SK-N-SH (cell line): ENCODE measurements around the gene SMYD3. TPM values are rescaled to one million over a fixed set of nuclear protein-coding genes. Genes with fewer than 3 reads are reported as not detected.

Experiments
- CTCF ChIA-PET: fragments of 300-600, 350-600 bp; formaldehyde crosslinking; extraction: SDS; loops from one replicate; lab custom pipeline; 2021; lab: Yijun Ruan, JAX
- POLR2A ChIA-PET: fragments of 350-600 bp; sonication (Branson Sonifier 250); formaldehyde crosslinking; extraction: SDS; loops from one replicate; lab custom pipeline; 2020; ENCODE audit warnings: antibody characterized with exemption, inconsistent platforms; lab: Yijun Ruan, JAX
- DNase-seq: peaks from one replicate; pipeline ENCODE4 v3.0.0; 2012
- H2AFZ ChIP-seq: fragments of 200-600 bp; sonication (generic); 2 replicates; pipeline ENCODE4 v1.8.1; 2016; ENCODE audit warnings: antibody characterized with exemption, mild to moderate bottlenecking, low read depth
- H3F3A ChIP-seq: fragments of 200-600 bp; sonication (generic); replicated peaks from 2 replicates; pipeline ENCODE3; 2016; ENCODE audit warnings: antibody characterized with exemption, mild to moderate bottlenecking; ENCODE audit not compliant: insufficient read depth
- H3K27ac ChIP-seq, 2 experiments: fragments of 200-500 bp in 1 of 2; fragments of 200-600 bp in 1 of 2; sonication (Bioruptor generic) in 1 of 2; sonication (generic), shearing (Covaris generic) in 1 of 2; 2 replicates each; pipeline versions ENCODE4 v1.5.1 to v1.6.1; 2014 to 2016; ENCODE audit warnings: low read depth in 2 of 2, inconsistent platforms in 1 of 2, low read length in 1 of 2, mild to moderate bottlenecking in 1 of 2, mixed read lengths in 1 of 2
- H3K27me3 ChIP-seq: fragments of 200-600 bp; sonication (generic), shearing (Covaris generic); 2 replicates; pipeline ENCODE4 v1.6.1; 2016; ENCODE audit warnings: mixed run types; ENCODE audit not compliant: insufficient read depth
- H3K36me3 ChIP-seq, 2 experiments: fragments of 200-500 bp in 1 of 2; fragments of 200-600 bp in 1 of 2; sonication (Bioruptor generic) in 1 of 2; sonication (generic) in 1 of 2; replicated peaks in 1 of 2; 2 replicates each; pipeline versions ENCODE3 to v1.5.1; 2014 to 2016; ENCODE audit warnings: low read length in 1 of 2, mild to moderate bottlenecking in 1 of 2; ENCODE audit not compliant: insufficient read depth in 2 of 2, control insufficient read depth in 1 of 2
- H3K4me1 ChIP-seq, 2 experiments: fragments of 200-500 bp in 1 of 2; fragments of 200-600 bp in 1 of 2; sonication (Bioruptor generic) in 1 of 2; sonication (generic), shearing (Covaris generic) in 1 of 2; 2 replicates each; pipeline versions ENCODE4 v1.5.1 to v1.6.1; 2014 to 2016; ENCODE audit warnings: low read depth in 1 of 2, low read length in 1 of 2, mixed run types in 1 of 2; ENCODE audit not compliant: insufficient read depth in 2 of 2, control insufficient read depth in 1 of 2
- H3K4me2 ChIP-seq: fragments of 200-600 bp; sonication (generic), shearing (Covaris generic); 2 replicates; pipeline ENCODE4 v1.6.1; 2017; ENCODE audit warnings: mixed run types
- H3K4me3 ChIP-seq, 2 experiments: fragments of 200-500 bp in 1 of 2; fragments of 200-600 bp in 1 of 2; sonication (Bioruptor generic) in 1 of 2; sonication (generic), shearing (Covaris generic) in 1 of 2; 2 replicates each; pipeline versions ENCODE4 v1.5.1 to v1.8.1; 2014 to 2016; ENCODE audit warnings: low read depth in 2 of 2, inconsistent platforms in 1 of 2, low read length in 1 of 2, mild to moderate bottlenecking in 1 of 2, mixed read lengths in 1 of 2, moderate library complexity in 1 of 2
- H3K79me2 ChIP-seq: fragments of 200-600 bp; sonication (generic); 2 replicates; pipeline ENCODE4 v1.8.1; 2017; ENCODE audit warnings: mild to moderate bottlenecking; ENCODE audit not compliant: insufficient read depth
- H3K9ac ChIP-seq: fragments of 200-600 bp; sonication (generic); 2 replicates; pipeline ENCODE4 v1.6.1; 2017; ENCODE audit warnings: mixed run types
- H3K9me2 ChIP-seq: fragments of 200-600 bp; sonication (generic); 2 replicates; pipeline ENCODE4 v1.6.1; 2017; ENCODE audit warnings: mixed run types
- H3K9me3 ChIP-seq: fragments of 200-600 bp; sonication (generic); 2 replicates; pipeline ENCODE4 v1.6.1; 2017; ENCODE audit warnings: mixed run types, mild to moderate bottlenecking, moderate library complexity
- H4K20me1 ChIP-seq: fragments of 200-600 bp; sonication (generic); 2 replicates; pipeline ENCODE4 v1.6.1; 2017; ENCODE audit warnings: mild to moderate bottlenecking, mixed run types; ENCODE audit not compliant: insufficient read depth
- CHD2 ChIP-seq: fragments of 150-350 bp; IDR thresholded peaks from 2 replicates; pipeline ENCODE4 v1.6.1; 2018; ENCODE audit warnings: low read length; ENCODE audit not compliant: partially characterized antibody
- EZH2phosphoT487 ChIP-seq: fragments of 200-600 bp; sonication (generic); IDR thresholded peaks from 2 replicates; pipeline ENCODE4 v1.6.1; 2017; ENCODE audit warnings: low read depth, mixed run types, mild to moderate bottlenecking, antibody characterized with exemption, moderate library complexity, borderline replicate concordance
- FOXJ3 ChIP-seq: sonication (generic); formaldehyde crosslinking; IDR thresholded peaks from 2 replicates; pipeline ENCODE4 v1.5.1; 2020; ENCODE audit warnings: mild to moderate bottlenecking, missing genetic modification reagents
- FOXM1 ChIP-seq: IDR thresholded peaks from 2 replicates; pipeline ENCODE4 v1.4.0; 2012; ENCODE audit warnings: low read depth, mild to moderate bottlenecking
- GATA2 ChIP-seq: sonication (generic); formaldehyde crosslinking; IDR thresholded peaks from 2 replicates; pipeline ENCODE4 v1.5.0; 2020; ENCODE audit warnings: mild to moderate bottlenecking, missing genetic modification reagents
- NFIC ChIP-seq: IDR thresholded peaks from 2 replicates; pipeline ENCODE4 v1.4.0; 2012; ENCODE audit warnings: borderline replicate concordance
- POLR2AphosphoS5 ChIP-seq: IDR thresholded peaks from 2 replicates; pipeline ENCODE4 v1.6.1; 2012; ENCODE audit warnings: low read depth, low read length
- RAD21 ChIP-seq: IDR thresholded peaks from 2 replicates; pipeline ENCODE4 v1.6.1; 2012; ENCODE audit warnings: mild to moderate bottlenecking, low read length
- RCOR1 ChIP-seq: fragments of 150-350 bp; IDR thresholded peaks from 2 replicates; pipeline ENCODE4 v1.6.1; 2017; ENCODE audit warnings: antibody characterized with exemption, low read length
- RFX5 ChIP-seq: IDR thresholded peaks from 2 replicates; pipeline ENCODE4 v1.6.1; 2012; ENCODE audit warnings: mild to moderate bottlenecking, improper control_type of control experiment, low read length
- SMC3 ChIP-seq: IDR thresholded peaks from 2 replicates; pipeline ENCODE4 v1.6.1; 2012; ENCODE audit warnings: low read depth, low read length, improper control_type of control experiment
- WGBS: methylation state at CpG from one replicate; pipeline ENCODE4 v1.1.6; 2017; ENCODE audit warnings: low lambda C conversion rate; 5-methylcytosine and 5-hydroxymethylcytosine counted together
- polyA plus RNA-seq, 3 experiments: library from polyadenylated mRNA; depleted of rRNA; stranded (reverse); fragments of >200 nt; gene quantifications; 2 replicates each; pipeline ENCODE4 v1.2.3, GENCODE V29; 2012
- TF ChIP-seq, protein P1 (sequence below): IDR thresholded peaks from 2 replicates; pipeline ENCODE4 v1.4.0; 2012; ENCODE audit warnings: low read depth, borderline replicate concordance
- TF ChIP-seq, protein P2 (sequence below): IDR thresholded peaks from 2 replicates; pipeline ENCODE4 v1.4.0; 2012; ENCODE audit warnings: low read depth, borderline replicate concordance
- TF ChIP-seq, protein P3 (sequence below): fragments of 150-350 bp; IDR thresholded peaks from 2 replicates; pipeline ENCODE4 v1.6.1; 2017; ENCODE audit warnings: antibody characterized with exemption, low read length, low read depth, borderline replicate concordance
- TF ChIP-seq, protein P4 (sequence below): fragments of 200-600 bp; sonication (generic); IDR thresholded peaks from 2 replicates; pipeline ENCODE4 v1.6.1; 2017; ENCODE audit warnings: antibody characterized with exemption, mild to moderate bottlenecking, moderate library complexity

SMYD3 gene
- polyA plus RNA-seq, 1 of the 3 experiments (the other 2 are of a cell fraction), result 31.4 TPM

DNA sequence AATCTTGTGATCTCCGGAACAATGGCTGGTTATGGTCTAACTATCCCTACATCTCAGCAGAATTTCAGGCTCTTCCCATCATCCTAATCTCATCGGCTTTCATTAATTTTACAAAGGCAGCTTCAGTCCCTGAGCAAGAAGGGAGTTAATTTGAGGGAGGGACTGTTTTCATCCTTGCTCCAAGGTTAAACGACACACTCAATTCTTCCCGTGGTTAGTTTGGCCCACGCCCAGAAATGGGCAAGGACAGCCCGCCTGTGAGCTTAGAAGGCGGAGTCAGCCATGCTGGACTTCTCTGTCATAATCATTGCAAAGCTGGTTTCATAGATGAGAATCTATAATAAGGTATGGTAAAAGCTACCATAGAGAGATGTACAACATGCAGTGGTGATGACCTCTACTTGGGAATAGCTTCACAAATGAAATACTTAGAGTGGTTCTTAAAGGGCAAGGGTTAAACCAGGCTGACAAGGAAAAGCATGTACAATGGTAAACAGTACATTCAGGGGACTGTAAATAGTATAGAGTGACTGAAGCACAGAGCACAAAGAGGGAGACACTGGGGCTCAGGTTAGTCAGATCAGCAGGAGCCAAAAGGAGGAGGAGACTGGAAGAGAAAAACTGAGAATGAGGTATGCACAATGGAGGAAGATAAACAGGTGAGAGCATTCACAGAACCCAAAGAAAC lies 108.8 kb downstream of the SMYD3 start:
- WGBS, result 89% methylated on average over 7 of the region's 7 CpGs

More for the DNA sequence above, 108.8 kb downstream of the SMYD3 start:
- CTCF ChIA-PET, result interaction anchor here (1.5 kb wide), 1 partner anchor 8 kb away, joined by 4 read pairs; no protein-coding TSS in a partner anchor
- no peak overlapping the region for H2AFZ ChIP-seq
- H3K4me2 ChIP-seq, result no peak overlapping the region
- H3F3A ChIP-seq, result no peaks in the 10 kb centered on the region
- POLR2A ChIA-PET, result no interaction called here
- H3K9me2 ChIP-seq, result no peaks in the 10 kb centered on the region
- no peak for DNase-seq
- no peaks in the 10 kb centered on the region for H3K36me3 ChIP-seq
- H3K27ac ChIP-seq, result no peak overlapping the region
- TF ChIP-seq, protein P1, sequence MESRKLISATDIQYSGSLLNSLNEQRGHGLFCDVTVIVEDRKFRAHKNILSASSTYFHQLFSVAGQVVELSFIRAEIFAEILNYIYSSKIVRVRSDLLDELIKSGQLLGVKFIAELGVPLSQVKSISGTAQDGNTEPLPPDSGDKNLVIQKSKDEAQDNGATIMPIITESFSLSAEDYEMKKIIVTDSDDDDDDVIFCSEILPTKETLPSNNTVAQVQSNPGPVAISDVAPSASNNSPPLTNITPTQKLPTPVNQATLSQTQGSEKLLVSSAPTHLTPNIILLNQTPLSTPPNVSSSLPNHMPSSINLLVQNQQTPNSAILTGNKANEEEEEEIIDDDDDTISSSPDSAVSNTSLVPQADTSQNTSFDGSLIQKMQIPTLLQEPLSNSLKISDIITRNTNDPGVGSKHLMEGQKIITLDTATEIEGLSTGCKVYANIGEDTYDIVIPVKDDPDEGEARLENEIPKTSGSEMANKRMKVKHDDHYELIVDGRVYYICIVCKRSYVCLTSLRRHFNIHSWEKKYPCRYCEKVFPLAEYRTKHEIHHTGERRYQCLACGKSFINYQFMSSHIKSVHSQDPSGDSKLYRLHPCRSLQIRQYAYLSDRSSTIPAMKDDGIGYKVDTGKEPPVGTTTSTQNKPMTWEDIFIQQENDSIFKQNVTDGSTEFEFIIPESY, result no peak
- TF ChIP-seq RCOR1, result no peak
- TF ChIP-seq NFIC, result no peak
- TF ChIP-seq, protein P2, sequence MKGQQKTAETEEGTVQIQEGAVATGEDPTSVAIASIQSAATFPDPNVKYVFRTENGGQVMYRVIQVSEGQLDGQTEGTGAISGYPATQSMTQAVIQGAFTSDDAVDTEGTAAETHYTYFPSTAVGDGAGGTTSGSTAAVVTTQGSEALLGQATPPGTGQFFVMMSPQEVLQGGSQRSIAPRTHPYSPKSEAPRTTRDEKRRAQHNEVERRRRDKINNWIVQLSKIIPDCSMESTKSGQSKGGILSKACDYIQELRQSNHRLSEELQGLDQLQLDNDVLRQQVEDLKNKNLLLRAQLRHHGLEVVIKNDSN, result no peak
- TF ChIP-seq SMC3, result no peak
- TF ChIP-seq, protein P3, sequence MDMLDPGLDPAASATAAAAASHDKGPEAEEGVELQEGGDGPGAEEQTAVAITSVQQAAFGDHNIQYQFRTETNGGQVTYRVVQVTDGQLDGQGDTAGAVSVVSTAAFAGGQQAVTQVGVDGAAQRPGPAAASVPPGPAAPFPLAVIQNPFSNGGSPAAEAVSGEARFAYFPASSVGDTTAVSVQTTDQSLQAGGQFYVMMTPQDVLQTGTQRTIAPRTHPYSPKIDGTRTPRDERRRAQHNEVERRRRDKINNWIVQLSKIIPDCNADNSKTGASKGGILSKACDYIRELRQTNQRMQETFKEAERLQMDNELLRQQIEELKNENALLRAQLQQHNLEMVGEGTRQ, result no peak
- no peak for TF ChIP-seq FOXJ3
- TF ChIP-seq GATA2 (CRISPR knock-in tag), result no peak
- no peak for TF ChIP-seq EZH2phosphoT487
- TF ChIP-seq RAD21, result no peak
- TF ChIP-seq, protein P4, sequence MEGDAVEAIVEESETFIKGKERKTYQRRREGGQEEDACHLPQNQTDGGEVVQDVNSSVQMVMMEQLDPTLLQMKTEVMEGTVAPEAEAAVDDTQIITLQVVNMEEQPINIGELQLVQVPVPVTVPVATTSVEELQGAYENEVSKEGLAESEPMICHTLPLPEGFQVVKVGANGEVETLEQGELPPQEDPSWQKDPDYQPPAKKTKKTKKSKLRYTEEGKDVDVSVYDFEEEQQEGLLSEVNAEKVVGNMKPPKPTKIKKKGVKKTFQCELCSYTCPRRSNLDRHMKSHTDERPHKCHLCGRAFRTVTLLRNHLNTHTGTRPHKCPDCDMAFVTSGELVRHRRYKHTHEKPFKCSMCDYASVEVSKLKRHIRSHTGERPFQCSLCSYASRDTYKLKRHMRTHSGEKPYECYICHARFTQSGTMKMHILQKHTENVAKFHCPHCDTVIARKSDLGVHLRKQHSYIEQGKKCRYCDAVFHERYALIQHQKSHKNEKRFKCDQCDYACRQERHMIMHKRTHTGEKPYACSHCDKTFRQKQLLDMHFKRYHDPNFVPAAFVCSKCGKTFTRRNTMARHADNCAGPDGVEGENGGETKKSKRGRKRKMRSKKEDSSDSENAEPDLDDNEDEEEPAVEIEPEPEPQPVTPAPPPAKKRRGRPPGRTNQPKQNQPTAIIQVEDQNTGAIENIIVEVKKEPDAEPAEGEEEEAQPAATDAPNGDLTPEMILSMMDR, result no peak
- TF ChIP-seq POLR2AphosphoS5, result no peak
- no peak for TF ChIP-seq CHD2
- no peak for TF ChIP-seq FOXM1
- no peak for TF ChIP-seq RFX5
- no peaks in the 10 kb centered on the region for H3K9me3 ChIP-seq
- H3K27me3 ChIP-seq, result no peaks in the 10 kb centered on the region
- H3K4me3 ChIP-seq, result no peak overlapping the region
- no peaks in the 10 kb centered on the region for H3K4me1 ChIP-seq
- no peak overlapping the region for H3K9ac ChIP-seq
- no peaks in the 10 kb centered on the region for H4K20me1 ChIP-seq
- no peaks in the 10 kb centered on the region for H3K79me2 ChIP-seq
